Stimulated activated CD8-positive, alpha-beta memory T cell treated with anti-CD3 and anti-CD28 coated beads, Interleukin-7, amount 100 ng/mL, for 4 hours (primary cell): ENCODE data around the gene TULP4.
"Not testable (repeated sequence)": the region's sequence is repeated elsewhere in the genome, so short reads cannot be mapped to it uniquely, and the experiment has no call there.

Experiments
- DNase-seq, 2 donors: peaks; one replicate each; pipeline ENCODE4 v3.0.0-alpha.2; 2020; ENCODE audit warnings: low read depth in 2 of 2

The TULP4 gene

DNA sequence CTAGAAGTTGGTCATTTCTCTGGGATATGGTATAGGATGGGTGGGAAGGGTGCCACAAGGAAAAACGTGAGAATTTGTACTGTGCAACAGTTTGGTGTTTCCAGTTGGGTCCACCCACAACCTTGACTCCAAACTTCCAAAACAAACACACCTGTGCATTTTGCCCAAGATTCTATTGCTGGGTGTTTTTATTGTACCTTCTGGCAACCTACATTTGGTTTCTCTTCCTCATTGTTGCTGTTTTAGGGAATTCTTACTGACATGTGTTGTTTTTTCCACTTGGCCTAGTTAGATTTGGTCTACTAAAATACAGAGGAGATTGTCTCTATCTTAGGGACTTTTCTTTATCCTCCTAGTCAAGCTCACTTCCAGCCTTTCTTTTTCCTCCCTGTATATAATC lies 16.7 kb downstream of the TULP4 start:
- DNase-seq = no peak

DNA sequence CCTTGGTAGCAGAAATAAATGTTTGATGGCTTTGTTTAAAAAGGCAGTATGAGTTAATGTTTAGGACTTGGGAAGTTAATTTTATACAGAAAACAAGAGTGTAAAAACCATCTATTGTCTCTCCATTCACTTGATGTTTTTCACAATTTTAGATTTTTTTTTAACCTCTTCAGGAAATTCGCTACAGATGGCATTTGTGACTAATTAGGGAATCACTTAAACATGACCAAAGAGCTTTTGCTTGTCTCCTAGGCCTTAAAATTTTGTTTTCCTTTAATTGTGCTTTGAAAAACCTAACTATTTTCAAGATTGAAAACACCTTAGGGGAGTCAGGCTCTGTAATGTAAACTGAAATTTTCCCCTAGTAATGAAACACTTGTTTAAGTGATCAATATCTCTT lies 17.3 kb downstream of the TULP4 start:
- no peak for DNase-seq

DNA sequence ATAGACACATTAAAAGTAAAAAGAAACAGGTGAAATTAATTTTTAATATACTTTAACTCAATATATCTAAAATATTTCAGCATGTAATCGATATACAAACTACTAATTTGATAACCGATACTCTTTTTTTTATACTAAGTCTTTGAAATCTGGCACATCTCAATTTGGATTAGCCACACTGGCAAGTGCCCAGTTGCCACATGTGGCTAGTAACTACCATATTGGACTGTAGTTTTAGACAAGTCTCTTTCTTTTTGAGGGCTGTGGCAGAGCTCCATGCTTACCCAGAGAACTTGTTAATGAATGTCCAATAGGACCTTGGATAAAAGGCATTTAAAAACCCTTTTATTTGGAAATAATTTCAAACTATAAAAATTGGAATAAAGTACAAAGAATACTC lies 17.8 kb downstream of the TULP4 start:
- DNase-seq = no peak

DNA sequence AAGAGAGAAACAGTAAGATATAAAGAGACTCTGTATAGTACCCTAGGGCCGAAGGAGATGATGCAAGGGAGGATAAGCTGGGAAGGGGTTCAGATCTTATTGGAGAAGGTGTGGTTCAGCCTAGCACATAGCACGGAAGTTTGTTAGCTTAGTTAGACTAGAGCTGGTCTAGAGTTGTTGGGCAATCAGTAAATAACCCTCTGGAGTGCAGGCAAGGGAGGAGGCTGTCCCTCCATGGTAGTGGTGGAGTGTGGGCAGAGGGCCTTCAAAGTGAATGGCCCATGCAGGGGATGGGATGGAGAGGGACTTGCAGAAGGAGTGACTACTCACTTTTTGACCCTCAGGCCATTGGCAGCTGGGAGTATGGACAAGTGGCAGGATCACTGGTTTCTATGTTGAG lies 20.0 kb downstream of the TULP4 start:
- DNase-seq = no peak

DNA sequence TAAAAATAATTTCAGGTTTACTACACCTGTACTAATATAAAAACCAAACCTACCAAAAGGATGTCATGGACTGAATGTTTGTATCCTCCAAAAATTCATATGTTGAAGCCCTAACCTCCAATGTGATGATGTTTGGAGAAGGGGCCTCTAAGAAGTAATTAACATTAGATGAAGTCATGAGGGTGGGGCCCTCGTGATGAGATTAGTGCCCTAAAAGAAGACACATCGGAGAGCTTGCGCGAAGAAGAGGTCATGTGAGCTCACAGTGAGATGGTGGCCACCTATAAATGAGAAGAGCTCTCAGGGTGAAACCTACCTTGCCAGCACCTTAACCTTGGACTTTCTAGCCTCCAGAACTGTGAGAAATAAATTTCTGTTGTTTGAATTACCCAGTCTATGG lies 20.8 kb downstream of the TULP4 start:
- DNase-seq = no peak

DNA sequence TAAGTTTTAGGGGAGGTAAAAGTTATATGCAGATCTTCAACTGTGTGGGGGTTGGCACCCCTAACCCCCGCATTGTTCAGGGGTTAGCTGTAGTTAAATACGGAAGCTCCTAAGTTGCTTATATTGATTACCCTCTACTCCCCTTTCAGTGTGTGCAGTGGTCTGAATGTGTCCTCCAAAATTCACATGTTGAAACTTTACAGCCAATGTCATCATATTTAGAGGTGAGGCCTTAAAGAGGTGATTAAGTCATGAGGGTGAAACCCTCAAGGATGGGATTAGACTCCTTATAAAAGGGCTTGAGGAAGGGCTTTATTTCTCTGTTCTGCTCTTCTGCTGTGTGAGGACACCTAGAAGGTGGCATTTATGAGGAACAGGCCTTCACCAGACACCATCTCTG lies 22.3 kb downstream of the TULP4 start:
- DNase-seq = no peak

DNA sequence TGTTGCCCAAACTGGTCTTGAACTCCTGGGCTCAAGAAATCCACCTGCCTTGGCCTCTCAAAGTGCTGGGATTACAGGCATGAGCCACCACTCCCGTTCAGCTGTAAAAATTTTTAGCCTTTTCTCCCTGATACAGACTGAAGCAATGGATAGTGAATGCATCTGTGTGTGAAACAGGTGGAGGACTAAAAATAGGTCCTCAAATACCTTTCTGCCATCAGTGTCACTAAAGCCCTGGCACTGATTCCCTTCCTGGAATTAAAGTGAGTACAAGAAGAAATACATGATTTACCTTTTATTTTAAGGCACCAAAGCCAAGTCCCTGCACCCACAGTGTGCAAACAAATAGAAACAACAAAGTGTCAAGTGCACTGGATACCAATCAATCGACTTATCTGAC lies 25.1 kb downstream of the TULP4 start:
- DNase-seq = no peak

DNA sequence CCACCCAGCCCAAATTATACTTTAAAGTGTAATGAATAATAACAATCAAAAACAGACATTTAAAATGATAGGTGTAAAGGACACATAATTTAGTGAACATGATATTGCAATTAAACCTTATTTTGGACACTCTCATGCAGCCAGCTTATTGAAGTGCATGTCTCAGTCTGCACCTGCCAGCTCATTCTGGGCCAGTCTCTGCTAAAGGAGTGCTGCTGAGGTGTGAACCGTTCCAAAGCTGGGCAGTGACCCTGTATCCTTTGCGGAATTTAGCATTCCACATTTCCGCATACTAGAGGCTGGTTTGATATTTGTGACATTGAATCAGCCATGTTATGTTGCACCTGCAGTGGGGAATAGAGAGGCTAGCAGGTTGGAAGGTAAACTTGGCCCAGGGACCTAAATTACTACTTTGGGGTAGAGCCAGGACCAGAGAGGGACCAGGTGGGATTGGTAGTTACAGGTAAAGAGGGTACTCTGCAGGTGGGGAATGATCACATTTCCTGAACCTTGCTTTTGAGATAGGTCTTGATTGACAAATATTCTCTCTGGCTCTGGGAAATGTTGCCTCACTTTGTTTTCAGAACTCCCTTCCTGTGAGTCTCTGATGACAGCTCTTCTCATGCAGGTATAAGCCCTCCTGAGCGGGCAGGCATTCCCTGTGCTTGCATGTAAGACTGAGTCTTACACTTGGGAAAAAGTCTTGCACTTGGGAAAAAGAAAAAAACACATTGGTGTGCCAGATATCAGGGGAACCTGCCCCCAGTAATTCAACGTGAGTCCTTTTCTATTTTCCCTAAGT lies 26.2 kb downstream of the TULP4 start:
- DNase-seq = no peak

DNA sequence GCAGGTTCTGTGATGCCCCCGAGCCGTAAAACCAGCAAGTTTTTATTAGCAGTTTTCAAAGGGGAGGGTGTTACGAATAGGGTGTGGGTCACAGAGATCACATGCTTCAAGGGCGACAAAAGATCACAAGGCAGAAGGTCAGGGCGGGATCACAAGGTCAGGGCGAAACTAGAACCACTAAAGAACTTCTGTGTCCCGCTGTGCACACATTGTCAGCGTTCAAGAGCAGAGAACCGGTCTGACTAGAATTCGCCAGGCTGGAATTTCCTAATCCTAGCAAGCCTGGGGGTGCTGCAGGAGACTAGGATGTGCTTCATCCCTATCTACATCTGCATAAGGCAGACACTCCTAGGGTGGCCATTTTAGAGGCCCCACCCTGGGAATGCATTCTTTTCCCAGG lies 26.9 kb downstream of the TULP4 start:
- not testable (repeated sequence) for DNase-seq

DNA sequence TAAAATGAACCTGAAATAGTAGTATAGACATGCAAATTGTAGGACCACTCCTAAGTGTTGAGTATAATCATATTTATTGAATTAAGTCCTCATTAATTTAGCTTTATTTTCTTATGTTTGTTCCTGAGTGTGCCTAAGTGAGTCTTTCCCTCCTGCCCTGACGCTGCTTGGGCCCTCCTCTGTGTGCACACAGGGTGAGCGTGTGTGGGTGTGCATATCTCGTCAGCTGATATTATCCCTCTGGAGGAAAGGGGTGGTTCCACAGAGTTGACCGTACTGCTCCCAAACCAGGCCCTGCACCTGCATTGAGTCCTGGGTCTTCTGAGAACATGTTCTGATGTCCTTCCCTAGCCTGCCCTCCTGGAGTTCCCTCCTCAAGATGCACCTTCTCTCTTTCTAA lies 28.0 kb downstream of the TULP4 start:
- no peak for DNase-seq

DNA sequence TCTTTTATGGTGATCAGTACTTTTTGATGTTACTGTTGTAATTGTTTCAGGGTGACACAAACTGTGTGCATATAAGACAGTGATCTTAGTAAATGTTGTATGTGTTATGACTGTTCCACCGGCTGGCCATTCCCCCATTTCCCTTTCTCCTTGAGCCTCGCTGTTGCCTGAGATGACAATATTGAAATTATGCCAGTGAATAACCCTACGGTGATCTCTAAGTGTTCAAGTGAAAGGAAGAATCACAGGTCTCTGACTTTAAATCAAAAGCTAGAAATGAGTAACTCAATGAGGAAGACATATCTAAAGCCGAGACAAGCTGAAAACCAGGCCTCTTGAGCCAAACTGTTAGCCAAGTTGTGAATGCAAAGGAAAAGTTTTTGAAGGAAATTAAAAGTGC lies 32.3 kb downstream of the TULP4 start:
- no peak for DNase-seq

DNA sequence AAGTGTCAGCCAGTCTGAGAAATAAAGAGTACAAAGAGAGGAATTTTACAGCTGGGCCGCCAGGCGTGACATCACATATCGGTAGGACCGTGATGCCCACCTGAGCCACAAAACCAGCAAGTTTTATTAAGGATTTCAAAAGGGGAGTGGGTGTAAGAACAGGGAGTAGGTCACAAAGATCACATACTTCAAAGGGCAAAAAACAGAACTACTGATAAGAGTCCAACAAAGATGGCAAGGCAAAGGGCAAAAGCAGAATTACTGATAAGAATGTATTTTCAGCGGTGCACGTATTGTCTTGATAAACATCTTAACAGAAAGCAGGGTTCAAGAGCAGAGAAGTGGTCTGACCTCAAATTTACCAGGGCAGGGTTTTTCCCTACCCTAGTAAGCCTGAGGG lies 33.2 kb downstream of the TULP4 start:
- DNase-seq = not testable (repeated sequence)

DNA sequence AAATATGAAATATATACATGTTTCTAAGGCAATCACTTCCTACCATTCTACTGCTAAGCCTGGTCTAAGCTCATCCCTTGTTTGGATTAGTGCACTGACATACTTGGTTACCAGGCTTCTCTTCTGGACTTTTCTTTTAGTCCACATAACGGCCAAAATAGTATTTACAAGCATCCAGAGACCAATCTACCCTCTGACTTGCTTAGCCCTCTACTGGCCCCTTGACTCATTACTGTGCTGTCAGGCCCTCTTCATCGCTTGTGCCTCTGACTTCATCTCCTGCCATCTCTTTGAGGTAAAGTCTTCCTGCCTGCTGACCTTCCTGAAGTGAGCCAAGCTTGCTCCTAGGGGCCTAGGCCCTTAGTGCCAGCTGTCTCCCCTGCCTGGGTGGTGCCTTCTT lies 35.1 kb downstream of the TULP4 start:
- no peak for DNase-seq

DNA sequence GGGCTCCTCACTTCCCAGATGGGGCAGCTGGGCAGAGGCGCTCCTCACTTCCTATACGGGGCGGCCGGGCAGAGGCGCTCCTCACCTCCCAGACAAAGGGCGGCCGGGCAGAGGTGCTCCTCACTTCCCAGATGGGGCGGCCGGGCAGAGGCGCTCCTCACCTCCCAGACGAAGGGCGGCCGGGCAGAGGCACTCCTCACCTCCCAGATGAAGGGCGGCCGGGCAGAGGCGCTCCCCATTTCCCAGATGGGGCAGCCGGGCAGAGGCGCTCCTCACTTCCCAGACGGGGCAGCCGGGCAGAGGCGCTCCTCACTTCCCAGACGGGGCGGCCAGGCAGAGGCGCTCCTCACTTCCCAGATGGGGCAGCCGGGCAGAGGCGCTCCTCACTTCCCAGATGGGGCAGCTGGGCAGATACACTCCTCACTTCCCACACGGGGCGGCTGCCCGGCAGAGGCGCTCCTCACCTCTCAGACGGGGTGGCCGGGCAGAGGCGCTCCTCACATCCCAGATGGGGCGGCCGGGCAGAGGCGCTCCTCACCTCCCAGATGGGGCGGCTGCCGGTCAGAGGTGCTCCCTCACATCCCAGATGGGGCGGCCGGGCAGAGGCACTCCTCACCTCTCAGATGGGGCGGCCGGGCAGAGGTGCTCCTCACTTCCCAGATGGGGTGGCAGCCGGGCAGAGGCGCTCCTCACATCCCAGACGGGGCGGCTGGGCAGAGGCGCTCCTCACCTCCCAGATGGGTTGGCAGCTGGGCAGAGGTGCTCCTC lies 36.7 kb downstream of the TULP4 start:
- DNase-seq = not testable (repeated sequence)

DNA sequence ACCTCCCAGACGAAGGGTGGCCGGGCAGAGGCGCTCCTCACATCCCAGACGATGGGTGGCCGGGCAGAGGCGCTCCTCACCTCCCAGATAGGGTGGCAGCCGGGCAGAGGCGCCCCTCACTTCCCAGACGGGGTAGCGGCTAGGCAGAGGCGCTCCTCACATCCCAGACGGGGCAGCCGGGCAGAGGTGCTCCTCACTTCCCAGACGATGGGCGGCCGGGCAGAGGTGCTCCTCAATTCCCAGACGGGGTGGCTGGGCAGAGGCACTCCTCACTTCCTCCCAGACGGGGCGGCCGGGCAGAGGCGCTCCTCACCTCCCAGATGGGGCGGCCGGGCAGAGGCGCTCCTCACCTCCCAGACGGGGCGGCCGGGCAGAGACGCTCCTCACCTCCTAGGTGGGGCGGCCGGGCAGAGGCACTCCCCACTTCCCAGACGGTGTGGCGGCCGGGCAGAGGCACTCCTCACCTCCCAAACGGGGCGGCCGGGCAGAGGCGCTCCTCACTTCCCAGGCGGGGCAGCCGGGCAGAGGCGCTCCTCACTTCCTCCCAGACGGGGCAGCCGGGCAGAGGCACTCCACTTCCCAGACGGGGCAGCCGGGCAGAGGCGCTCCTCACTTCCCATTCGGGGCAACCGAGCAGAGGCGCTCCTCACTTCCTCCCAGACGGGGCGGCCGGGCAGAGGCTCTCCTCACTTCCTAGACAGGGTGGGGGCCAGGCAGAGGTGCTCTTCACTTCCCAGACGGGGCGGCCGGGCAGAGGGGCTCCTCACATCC lies 37.4 kb downstream of the TULP4 start:
- DNase-seq = not testable (repeated sequence)

DNA sequence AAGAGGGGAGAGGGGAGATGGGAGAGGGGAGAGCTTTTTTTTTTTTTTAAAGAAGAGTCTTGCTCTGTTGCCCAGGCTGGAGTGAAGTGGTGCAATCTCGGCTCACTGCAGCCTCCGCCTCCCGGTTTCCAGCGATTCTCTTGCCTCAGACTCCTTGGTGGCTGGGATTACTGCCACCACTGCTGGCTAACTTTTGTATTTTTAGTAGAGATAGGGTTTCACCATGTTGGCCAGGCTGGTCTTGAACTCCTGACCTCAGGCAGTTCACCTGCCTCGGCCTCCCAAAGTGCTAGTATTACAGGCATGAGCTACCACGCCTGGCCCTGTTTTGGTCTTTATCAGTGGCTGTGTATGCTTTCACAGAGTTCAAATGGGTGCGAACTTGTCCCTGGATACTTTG lies 38.5 kb downstream of the TULP4 start:
- DNase-seq = not testable (repeated sequence)

DNA sequence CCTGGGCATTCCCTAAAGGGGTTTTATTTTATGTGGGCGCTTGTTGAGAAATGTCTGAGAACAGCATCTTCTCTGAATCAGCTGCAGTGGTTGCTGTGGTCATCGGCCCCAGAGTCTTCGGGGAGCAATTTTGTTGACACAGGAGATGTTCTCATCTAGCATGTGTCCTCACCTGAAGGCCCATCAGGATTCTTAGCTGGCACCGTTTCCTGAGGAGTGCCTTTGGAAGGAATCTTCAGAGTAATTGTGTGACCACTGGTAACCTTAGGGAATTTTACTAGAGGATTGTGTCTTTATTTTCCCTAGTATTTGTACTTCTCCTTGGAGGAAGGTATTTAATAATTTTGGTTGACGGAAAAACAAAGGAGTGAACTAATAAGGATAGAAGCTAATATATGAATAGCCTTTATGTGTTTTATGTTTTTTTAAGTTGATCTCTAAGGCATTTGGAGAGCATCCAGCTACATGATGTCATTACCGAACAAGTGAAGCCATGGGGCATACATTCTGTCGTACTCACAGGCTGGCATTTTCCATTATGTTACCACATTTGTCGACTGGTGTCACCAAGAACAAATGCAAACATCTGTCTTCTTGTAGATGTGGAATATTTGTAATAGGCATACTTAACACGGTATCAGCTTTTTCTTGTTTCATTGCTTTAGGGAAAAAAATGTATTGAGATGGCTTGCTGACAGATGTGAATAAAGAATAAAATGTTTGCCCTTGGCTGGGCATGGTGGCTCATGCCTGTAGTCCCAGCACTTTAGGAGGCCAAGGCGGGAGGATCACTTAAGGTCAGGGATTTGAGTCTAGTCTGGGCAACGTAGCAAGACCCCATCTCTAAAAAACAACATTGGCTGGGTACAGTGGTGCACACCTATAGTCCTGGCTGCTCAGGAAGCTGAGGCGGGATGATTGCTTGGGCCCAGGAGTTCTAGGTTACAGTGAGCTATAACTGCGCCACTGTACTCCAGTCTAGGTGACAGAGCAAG lies 41.9 kb downstream of the TULP4 start:
- DNase-seq = no peak

DNA sequence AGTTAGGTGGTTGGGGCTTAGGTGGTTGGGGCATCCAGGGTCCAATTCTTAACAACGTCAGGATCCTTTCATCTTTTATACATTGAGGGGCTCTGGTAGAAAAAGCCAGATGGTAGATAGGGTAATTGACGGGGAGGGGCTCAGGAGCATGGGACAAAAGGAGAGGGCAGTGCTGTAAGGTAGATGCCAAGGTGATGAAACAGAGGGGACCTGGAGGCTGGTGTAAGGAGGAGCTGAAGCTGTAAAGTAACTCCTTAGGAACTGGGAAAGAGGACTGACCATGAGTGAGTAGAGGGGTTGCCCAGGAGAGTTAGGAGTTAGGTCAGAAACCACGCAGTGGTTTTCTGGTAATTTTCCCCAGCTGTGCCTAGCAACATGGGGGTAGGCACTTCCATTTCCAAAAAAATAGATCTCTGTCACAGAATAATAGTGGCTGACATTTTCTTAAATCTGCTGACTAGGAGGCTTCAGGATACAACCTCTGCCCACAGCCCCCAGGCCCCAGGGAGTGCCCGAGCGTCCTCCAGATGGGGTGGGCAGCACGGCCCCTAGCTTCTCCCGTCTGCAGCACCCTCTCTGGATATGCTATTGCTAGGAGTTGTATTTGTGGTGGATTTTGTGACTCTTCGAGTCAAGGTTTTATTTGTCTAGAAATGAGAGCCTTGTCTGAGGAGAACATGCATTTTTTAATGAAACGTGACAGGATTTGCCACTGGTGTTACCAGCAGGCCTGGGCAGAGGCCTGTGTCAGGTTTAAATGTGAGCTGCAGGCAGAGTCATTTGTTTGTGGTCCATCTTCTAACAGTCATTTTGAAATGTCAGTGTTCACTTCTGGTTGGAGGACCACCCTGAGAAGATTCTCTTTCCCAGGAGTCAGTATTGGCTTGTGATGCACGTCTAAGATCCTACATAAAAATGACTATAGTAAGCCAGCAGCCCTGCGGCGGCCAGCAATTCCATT lies 44.6 kb downstream of the TULP4 start:
- DNase-seq = no peak

DNA sequence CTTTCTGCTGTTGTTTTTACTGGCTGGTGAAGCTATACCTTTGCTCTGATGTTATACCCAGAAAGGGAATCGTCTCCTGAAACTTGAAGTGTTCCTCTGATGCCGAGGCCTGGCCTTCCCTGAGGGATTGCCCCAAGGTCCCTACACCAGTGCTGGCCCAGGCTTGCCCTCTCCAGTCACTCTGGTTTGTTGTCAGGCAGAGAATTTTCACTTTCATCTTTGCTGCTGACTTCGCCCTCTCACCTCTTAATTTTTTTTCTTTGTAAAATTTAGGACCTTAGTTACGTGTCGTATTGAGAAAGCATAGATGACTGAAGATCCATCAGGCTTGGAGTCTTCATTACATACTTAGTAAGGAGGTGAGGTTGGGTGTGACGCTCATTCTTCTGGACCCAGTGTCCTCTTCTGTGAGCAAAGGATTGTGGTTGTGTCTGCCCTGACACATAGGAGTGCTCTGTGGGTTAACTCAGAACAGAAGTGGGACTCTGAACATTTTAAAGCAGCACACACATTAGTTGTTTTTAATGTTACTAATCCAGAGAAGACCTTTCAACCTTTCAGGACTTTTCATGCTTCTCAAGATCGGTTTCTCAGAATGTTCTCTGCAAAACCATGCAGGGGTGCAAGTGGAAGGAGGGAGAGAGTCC lies 45.4 kb downstream of the TULP4 start:
- DNase-seq = no peak
